Right lobe of liver (tissue), 4 donors: Measurements from ENCODE around the gene SLX4.

Source experiments
- POLR2A ChIP-seq: fragments of 450-650 bp; IDR thresholded peaks from one replicate; pipeline ENCODE4 v1.6.1; 2017; ENCODE audit warnings: antibody characterized with exemption, mild to moderate bottlenecking
- TF ChIP-seq, protein P1 (sequence below), 4 donors: fragments of 200-600 bp in 3 of 4; fragments of 450-650 bp in 1 of 4; IDR thresholded peaks; one replicate each; pipeline versions ENCODE4 v1.5.1 to v1.8.0; 2016 to 2022; ENCODE audit warnings: antibody characterized with exemption in 4 of 4, mild to moderate bottlenecking in 2 of 4
- donor health status: DM: no; HTN: no; CAD: no.
- donor health status: DM: no; HTN: no; CAD: no.
- donor health status: DM: no; HTN: yes; CAD: no.

DNA sequence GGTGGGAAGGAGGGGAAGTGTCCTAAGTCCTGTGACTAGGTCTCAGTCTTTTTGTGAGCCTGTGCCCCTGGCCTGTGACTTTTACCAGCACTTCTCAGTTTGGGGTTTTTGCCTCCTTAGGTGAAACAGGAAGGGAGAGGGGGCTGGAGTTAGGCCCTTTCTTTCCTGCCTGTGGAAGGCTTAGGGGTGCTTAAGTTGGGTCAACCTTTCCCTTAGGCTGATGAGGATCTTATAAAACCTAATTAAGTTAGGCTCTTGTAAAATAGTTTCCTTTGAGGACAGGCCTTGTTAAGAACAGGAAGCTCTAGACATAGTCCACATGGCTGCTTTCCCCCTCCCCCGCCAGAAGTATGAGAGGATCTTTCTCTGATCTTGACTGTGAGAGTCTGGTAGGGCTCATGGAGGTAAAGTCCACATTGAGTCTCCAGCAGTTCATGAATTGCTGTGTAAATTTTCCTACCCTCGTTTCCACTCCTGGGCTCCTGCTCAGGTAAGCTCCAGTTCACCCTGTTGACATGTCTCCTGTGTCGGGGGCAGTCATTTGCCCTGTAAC, 26.0 kb upstream of the SLX4 start:
- TF ChIP-seq, protein P1, sequence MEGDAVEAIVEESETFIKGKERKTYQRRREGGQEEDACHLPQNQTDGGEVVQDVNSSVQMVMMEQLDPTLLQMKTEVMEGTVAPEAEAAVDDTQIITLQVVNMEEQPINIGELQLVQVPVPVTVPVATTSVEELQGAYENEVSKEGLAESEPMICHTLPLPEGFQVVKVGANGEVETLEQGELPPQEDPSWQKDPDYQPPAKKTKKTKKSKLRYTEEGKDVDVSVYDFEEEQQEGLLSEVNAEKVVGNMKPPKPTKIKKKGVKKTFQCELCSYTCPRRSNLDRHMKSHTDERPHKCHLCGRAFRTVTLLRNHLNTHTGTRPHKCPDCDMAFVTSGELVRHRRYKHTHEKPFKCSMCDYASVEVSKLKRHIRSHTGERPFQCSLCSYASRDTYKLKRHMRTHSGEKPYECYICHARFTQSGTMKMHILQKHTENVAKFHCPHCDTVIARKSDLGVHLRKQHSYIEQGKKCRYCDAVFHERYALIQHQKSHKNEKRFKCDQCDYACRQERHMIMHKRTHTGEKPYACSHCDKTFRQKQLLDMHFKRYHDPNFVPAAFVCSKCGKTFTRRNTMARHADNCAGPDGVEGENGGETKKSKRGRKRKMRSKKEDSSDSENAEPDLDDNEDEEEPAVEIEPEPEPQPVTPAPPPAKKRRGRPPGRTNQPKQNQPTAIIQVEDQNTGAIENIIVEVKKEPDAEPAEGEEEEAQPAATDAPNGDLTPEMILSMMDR (IDR thresholded peaks at IDR 0.05) = no peak
- no peak for TF ChIP-seq POLR2A
